Activated CD8-positive, alpha-beta T cell treated with anti-CD3 and anti-CD28 coated beads, Interleukin-2, amount 10 ng/mL, durations not matched to agents 7 days and 5 days (primary cell): ENCODE data around the gene TAF6L. TPM values are rescaled to one million over a fixed set of nuclear protein-coding genes. Genes with fewer than 3 reads are reported as not detected.

ENCODE experiments used
- ATAC-seq: fragments of 150-1000 bp; cut with Tn5 transposase; one replicate; pipeline ENCODE4 v1.10.0; 2021; ENCODE audit warnings: moderate library complexity
- CTCF ChIA-PET: fragments of 350-600 bp; sonication (Branson Sonifier 250); formaldehyde crosslinking; loops from one replicate; lab custom pipeline; 2021; ENCODE audit warnings: antibody characterized with exemption; lab: Charles Lee
- POLR2A ChIA-PET: fragments of 350-600 bp; sonication (Branson Sonifier 250); formaldehyde crosslinking; loops from one replicate; lab custom pipeline; 2021; ENCODE audit warnings: antibody characterized with exemption; lab: Charles Lee
- DNase-seq: peaks from one replicate; pipeline ENCODE4 v3.0.0-alpha.2; 2020
- H3K27ac Mint-ChIP-seq: one replicate; pipeline ENCODE4 v1.8.0; 2021; ENCODE audit warnings: mild to moderate bottlenecking, mixed read lengths
- H3K27me3 Mint-ChIP-seq: one replicate; pipeline ENCODE4 v1.8.0; 2021; ENCODE audit warnings: low read depth, mixed read lengths
- H3K36me3 Mint-ChIP-seq: one replicate; pipeline ENCODE4 v1.8.0; 2021; ENCODE audit warnings: low read depth, mixed read lengths
- H3K4me1 Mint-ChIP-seq: one replicate; pipeline ENCODE4 v1.8.0; 2021; ENCODE audit warnings: low read depth, mixed read lengths
- H3K4me3 Mint-ChIP-seq: one replicate; pipeline ENCODE4 v1.8.0; 2021; ENCODE audit warnings: mild to moderate bottlenecking, mixed read lengths
- H3K9me3 Mint-ChIP-seq: one replicate; pipeline ENCODE4 v1.8.0; 2022; ENCODE audit warnings: mixed read lengths; ENCODE audit not compliant: insufficient read depth
- total RNA-seq, 2 experiments: library from RNA; stranded (reverse); gene quantifications; one replicate each; pipeline ENCODE4 v1.2.3, GENCODE V29; 2021

The TAF6L gene
- total RNA-seq, 2 experiments from 2014 or later = 21.8 to 23.7 TPM

DNA sequence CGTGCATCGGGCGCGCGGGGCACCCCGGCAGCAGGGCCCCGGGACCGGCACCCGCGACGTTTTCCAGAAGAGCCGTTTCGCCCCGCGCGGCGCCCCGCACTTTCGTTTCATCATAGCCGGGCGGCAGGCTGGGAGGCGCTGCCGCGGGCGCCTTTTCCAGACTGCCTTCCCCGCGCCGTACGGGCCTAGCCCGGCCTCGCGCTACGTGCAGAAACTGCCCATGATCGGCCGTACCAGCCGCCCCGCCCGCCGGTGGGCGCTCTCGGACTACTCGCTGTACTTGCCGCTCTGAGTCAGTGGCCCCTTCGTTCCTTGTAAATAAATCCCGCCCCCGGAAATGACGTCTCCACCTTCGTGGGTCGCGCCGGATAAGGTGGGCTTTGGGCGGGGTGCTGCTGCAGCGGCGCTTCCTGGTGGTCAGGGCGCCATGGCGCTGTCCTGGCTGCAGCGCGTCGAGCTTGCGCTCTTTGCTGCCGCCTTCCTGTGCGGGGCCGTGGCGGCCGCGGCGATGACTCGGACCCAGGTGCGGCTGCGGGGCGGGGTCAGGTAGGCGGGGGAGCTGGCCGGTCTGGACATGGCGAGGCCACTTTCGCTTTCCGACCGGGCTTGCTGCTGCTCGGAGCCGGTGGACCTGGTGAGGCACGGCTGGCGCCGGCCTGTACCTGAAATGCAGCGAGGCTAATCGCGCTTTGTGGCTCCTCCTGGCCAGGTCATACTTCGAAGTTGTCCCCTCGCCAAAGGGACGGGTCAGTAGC, 16.0 kb downstream of the TAF6L start, which contains the start of gene TMEM179B:
TMEM179B (plus strand) TSS at position 398 of the 755 bp plus-strand sequence; CDS start at position 428, 30 bp downstream.
- ATAC-seq (peak; percentile 70), DNase-seq (peak; percentile 100)
- Mint-ChIP-seq H3K36me3 (peaks cover 65% of the 10 kb centered on the region), H3K4me3 (peak within 1 kb of the TSS; percentile 96), H3K27me3 (no peaks in the 10 kb centered on the region), H3K4me1 (peaks cover 46% of the 10 kb centered on the region), H3K9me3 (no peaks in the 10 kb centered on the region), H3K27ac (peak within 1 kb of the TSS; percentile 98)
- POLR2A ChIA-PET = interaction anchor here (0.5 to 7.8 kb wide), 32 partner anchors 9 to 1406 kb away, joined by 3 to 190 read pairs (median 4); partner anchors contain the start of genes HNRNPUL2, NXF1, POLR2G and SLC3A2
- CTCF ChIA-PET = interaction anchor here (0.7 to 7.9 kb wide), 53 partner anchors 9 to 362 kb away, joined by 3 to 144 read pairs (median 7); partner anchors contain the start of genes C11orf98, CSKMT, HNRNPUL2 and LBHD1

DNA sequence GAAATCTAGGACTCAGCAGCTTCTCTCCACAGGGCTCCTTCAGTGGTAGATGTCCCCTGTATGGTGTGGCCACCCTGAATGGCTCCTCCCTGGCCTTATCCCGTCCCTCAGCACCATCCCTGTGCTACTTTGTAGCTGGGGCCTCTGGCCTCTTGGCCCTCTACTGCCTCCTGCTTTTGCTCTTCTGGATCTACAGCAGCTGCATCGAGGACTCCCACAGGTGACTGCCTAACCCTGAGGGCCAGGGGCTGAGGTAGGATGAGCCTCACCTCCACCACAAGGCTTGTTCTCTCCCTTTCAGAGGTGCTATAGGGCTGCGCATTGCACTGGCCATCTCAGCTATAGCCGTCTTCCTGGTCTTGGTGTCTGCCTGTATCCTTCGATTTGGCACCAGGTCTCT, 17.8 kb downstream of the TAF6L start:
- Mint-ChIP-seq H3K27me3 (no peaks in the 10 kb centered on the region), H3K9me3 (no peaks in the 10 kb centered on the region), H3K36me3 (peaks cover 67% of the 10 kb centered on the region), H3K27ac (peak overlapping the region; percentile 98), H3K4me3 (peak overlapping the region; percentile 96), H3K4me1 (peaks cover 54% of the 10 kb centered on the region)
- ATAC-seq = no peak
- no peak for DNase-seq
- CTCF ChIA-PET = interaction anchor here (0.9 to 7.9 kb wide), 9 partner anchors 16 to 108 kb away, joined by 3 to 144 read pairs (median 7); partner anchors contain the start of genes HNRNPUL2, SLC3A2, STX5 and TAF6L
- POLR2A ChIA-PET = interaction anchor here (0.6 to 7.8 kb wide), 12 partner anchors 13 to 124 kb away, joined by 3 to 190 read pairs (median 9); partner anchors contain the start of genes C11orf98, CSKMT, HNRNPUL2 and NXF1

- Mint-ChIP-seq H3K27me3 (no peaks in the 10 kb centered on the region), H3K4me1 (peaks cover 54% of the 10 kb centered on the region), H3K9me3 (no peaks in the 10 kb centered on the region), H3K36me3 (peaks cover 73% of the 10 kb centered on the region), H3K4me3 (peak overlapping the region; percentile 96), H3K27ac (peak overlapping the region; percentile 98)
- ChIA-PET POLR2A (interaction anchor here (0.8 to 7.8 kb wide), 10 partner anchors 11 to 124 kb away, joined by 4 to 190 read pairs (median 10); partner anchors contain the start of genes C11orf98, CSKMT, NXF1 and SLC3A2), CTCF (interaction anchor here (0.7 to 7.9 kb wide), 11 partner anchors 11 to 247 kb away, joined by 3 to 144 read pairs (median 4); partner anchors contain the start of genes C11orf98, CSKMT, HNRNPUL2 and SLC3A2)
- DNase-seq (no peak), ATAC-seq (no peak)
Observed at GRCh38 chr11:62789576-62789975, 18.4 kb downstream of the TAF6L start.

DNA sequence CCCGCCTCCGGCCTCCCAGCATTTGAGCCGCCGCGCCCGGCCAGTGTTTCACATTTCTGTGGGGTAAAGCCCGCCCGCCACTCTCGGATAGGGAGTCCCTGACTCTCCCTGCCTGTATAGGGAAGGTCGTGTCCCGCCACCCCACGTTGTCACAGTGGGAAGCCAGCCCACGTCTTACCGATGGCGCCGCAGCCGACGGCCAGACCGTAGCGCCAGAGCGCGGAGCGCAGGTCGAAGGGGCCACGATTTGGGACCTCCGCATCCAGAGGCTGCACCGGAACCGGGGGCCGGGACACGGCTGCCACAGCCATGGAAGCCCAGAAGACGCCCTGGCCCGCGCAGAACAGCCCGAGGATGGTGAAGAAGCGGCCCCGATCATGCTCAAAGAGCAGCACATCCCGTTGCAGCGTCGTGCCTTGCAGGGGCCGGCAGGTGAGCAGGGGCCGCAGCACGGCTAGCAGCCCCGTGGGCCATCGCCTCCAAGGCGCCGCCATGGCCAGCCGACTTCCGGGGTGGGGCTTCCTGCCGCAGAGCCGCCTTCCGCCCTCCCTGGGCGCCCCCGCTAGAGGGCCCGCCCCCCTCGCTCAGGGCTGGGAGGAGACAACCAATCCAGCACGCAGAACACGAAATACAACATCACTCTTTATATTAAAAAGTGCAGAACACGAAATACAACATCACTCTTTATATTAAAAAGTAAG, 20.5 kb downstream of the TAF6L start, which contains the start of gene TMEM223:
TMEM223 (minus strand) TSS at position 506 of the 701 bp plus-strand sequence; CDS start at position 494, 12 bp downstream.
- ATAC-seq (peak; percentile 78), DNase-seq (peak; percentile 94)
- no peaks in the 10 kb centered on the region for H3K9me3 Mint-ChIP-seq
- peak within 1 kb of the TSS; percentile 93 for H3K27ac Mint-ChIP-seq
- H3K36me3 Mint-ChIP-seq = peaks cover 82% of the 10 kb centered on the region
- ChIA-PET POLR2A (interaction anchor here (0.8 to 7.8 kb wide), 13 partner anchors 9 to 181 kb away, joined by 3 to 190 read pairs (median 6); partner anchors contain the start of genes GANAB, HNRNPUL2, NXF1 and STX5), CTCF (interaction anchor here (0.7 to 1.9 kb wide), 4 partner anchors 9 to 71 kb away, joined by 3 to 5 read pairs (median 4); partner anchors contain the start of gene HNRNPUL2)
- peak within 1 kb of the TSS; percentile 88 for H3K4me3 Mint-ChIP-seq
- no peaks in the 10 kb centered on the region for H3K27me3 Mint-ChIP-seq
- peaks cover 44% of the 10 kb centered on the region for H3K4me1 Mint-ChIP-seq

DNA sequence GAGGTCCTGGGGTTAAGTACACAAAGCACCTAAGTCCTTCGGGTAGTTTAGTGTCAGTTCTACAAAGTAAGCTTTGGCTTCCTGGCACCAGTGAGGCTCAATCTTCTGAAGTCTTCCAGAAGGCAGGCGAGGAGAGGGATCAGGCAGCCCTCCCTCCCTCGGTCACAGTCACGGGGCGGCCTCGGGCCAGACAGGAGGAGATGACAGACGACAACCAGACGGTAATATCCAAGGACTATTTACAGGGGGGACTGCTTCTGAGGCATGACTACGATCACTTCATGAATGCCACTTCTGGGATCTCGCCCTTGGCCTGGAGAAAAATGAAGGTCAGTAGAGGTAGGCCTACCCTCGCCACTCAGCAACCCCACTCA, 21.0 kb downstream of the TAF6L start:
- H3K9me3 Mint-ChIP-seq = no peaks in the 10 kb centered on the region
- peaks cover 44% of the 10 kb centered on the region for H3K4me1 Mint-ChIP-seq
- ATAC-seq (peak; percentile 8), DNase-seq (no peak)
- H3K27ac Mint-ChIP-seq = peak overlapping the region; percentile 93
- no peaks in the 10 kb centered on the region for H3K27me3 Mint-ChIP-seq
- POLR2A ChIA-PET = interaction anchor here (0.9 to 7.8 kb wide), 9 partner anchors 9 to 146 kb away, joined by 3 to 190 read pairs (median 5); partner anchors contain the start of genes GANAB, NXF1, STX5 and WDR74
- H3K36me3 Mint-ChIP-seq = peaks cover 85% of the 10 kb centered on the region
- CTCF ChIA-PET = interaction anchor here (1.0 to 1.6 kb wide), 2 partner anchors 64 to 89 kb away, joined by 3 to 4 read pairs; partner anchors contain the start of gene SLC3A2
- peak overlapping the region; percentile 88 for H3K4me3 Mint-ChIP-seq

GRCh38 chr11:62794201-62794775, 23.1 kb downstream of the TAF6L start:
- Mint-ChIP-seq H3K9me3 (no peaks in the 10 kb centered on the region), H3K36me3 (peaks cover 84% of the 10 kb centered on the region), H3K4me3 (peak overlapping the region; percentile 10), H3K27ac (no peak overlapping the region), H3K27me3 (no peaks in the 10 kb centered on the region), H3K4me1 (peaks cover 28% of the 10 kb centered on the region)
- ATAC-seq (no peak), DNase-seq (no peak)
- ChIA-PET POLR2A (interaction anchor here (0.8 to 4.1 kb wide), 5 partner anchors 9 to 62 kb away, joined by 3 to 31 read pairs (median 5); partner anchors contain the start of genes NXF1, WDR74 and ZBTB3), CTCF (interaction anchor here (0.9 to 4.2 kb wide), 5 partner anchors 8 to 113 kb away, joined by 3 to 23 read pairs (median 3); partner anchors contain the start of genes TMEM179B and WDR74)

- no peaks in the 10 kb centered on the region for H3K27me3 Mint-ChIP-seq
Observed at GRCh38 chr11:62796281-62796680, 25.1 kb downstream of the TAF6L start.

DNA sequence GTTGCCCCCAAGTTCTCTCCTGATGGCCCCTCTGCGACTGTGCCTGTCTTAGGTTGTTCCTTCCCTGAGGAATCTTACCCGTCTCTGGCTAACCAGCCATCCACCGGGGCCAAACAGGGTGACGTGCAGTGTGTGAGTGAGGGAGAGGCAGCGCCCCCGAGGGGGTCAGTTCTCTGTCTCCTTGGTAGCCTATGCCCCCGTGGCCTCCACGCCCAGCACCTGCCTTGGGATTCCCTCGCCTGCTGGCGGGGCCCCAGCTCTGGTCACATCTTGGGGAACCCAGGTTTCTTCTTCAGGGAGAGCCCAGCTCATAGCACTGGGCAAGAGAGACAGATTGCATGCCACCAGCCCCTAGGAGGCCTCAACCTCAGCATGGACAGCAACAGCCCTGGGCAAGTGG, 28.3 kb downstream of the TAF6L start:
- Mint-ChIP-seq H3K4me1 (peaks cover 18% of the 10 kb centered on the region), H3K27me3 (no peaks in the 10 kb centered on the region), H3K27ac (no peak overlapping the region), H3K36me3 (peaks cover 81% of the 10 kb centered on the region), H3K9me3 (no peaks in the 10 kb centered on the region), H3K4me3 (no peak overlapping the region)
- CTCF ChIA-PET = interaction anchor here (0.6 to 1.8 kb wide), 2 partner anchors 9 to 14 kb away, joined by 3 to 5 read pairs; no protein-coding TSS in a partner anchor
- ATAC-seq (no peak), DNase-seq (no peak)
- POLR2A ChIA-PET = interaction anchor here (2.5 to 2.8 kb wide), 2 partner anchors 9 to 42 kb away, joined by 12 to 21 read pairs; no protein-coding TSS in a partner anchor

More at GRCh38 chr11:62796281-62796680, 25.1 kb downstream of the TAF6L start:
- ATAC-seq (no peak), DNase-seq (no peak)
- Mint-ChIP-seq H3K27ac (no peak overlapping the region), H3K4me3 (no peak overlapping the region), H3K4me1 (peaks cover 11% of the 10 kb centered on the region), H3K36me3 (peaks cover 78% of the 10 kb centered on the region), H3K9me3 (no peaks in the 10 kb centered on the region)
- POLR2A ChIA-PET = interaction anchor here (0.8 to 4.1 kb wide), 4 partner anchors 9 to 60 kb away, joined by 3 to 31 read pairs (median 5); partner anchors contain the start of genes NXF1, TMEM179B and WDR74
- CTCF ChIA-PET = interaction anchor here (4.2 kb wide), 1 partner anchor 10 kb away, joined by 23 read pairs; the partner anchor contains the start of gene TMEM179B

DNA sequence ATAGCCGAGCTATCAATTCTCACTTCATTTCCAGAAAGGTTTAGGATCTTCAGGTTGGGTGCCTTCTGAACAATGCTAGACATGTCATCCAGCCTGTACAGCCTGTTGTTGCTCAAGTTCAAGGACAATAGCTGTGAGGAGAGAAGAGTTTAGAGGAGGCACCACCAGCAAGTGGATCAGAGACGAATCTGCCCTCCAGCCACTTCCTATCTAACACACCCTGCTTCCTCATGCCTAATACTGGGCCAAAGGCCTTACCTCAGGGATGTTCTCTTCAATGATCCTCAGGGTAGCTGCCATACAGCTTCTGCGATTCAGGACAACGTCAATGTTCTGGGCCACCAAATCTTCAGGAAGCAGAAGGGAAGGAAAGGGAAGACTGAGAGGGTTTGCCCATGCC, 29.9 kb downstream of the TAF6L start:
- ATAC-seq (no peak), DNase-seq (no peak)
- Mint-ChIP-seq H3K4me1 (peaks cover 26% of the 10 kb centered on the region), H3K27ac (no peak overlapping the region), H3K4me3 (no peak overlapping the region), H3K36me3 (peaks cover 72% of the 10 kb centered on the region), H3K9me3 (no peaks in the 10 kb centered on the region), H3K27me3 (no peaks in the 10 kb centered on the region)
- ChIA-PET POLR2A (interaction anchor here (0.6 to 4.8 kb wide), 7 partner anchors 8 to 55 kb away, joined by 3 to 25 read pairs (median 4); partner anchors contain the start of genes STX5 and TMEM179B), CTCF (interaction anchor here (1.8 to 2.2 kb wide), 2 partner anchors 11 to 14 kb away, joined by 5 to 15 read pairs; partner anchors contain the start of gene TMEM179B)
